GM18526 (cell line): Measurements from ENCODE around the gene TNRC6C.
A peak's percentile ranks its signal among the peaks of the same experiment; 100 is the strongest.

Experiments used
- POLR2A ChIP-seq: IDR thresholded peaks from 3 replicates; pipeline ENCODE4 v1.6.1; 2011; ENCODE audit not compliant: insufficient read length; ENCODE audit errors: extremely low read depth

TNRC6C gene

DNA sequence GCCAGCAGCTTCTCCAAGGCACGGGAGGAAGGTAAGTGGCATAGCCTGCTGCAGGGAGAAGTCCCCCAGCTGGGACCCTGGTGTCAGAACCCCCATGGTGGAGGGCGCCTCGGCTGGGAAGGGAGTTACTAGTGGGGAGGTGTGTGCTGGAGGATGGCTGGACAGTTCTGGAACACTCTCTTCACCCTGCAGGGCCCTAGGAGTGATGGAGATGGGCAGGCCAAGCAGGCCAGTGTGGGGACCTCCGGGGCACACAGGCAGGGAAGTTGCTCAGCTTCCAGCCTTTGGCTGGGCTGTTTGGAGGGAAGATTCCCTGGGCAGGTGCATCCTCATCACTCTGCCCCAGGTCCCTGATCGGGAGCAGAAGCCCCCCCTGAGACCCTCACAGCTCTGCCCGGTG, 188.4 kb downstream of the TNRC6C start:
- TF ChIP-seq POLR2A = no peak

DNA sequence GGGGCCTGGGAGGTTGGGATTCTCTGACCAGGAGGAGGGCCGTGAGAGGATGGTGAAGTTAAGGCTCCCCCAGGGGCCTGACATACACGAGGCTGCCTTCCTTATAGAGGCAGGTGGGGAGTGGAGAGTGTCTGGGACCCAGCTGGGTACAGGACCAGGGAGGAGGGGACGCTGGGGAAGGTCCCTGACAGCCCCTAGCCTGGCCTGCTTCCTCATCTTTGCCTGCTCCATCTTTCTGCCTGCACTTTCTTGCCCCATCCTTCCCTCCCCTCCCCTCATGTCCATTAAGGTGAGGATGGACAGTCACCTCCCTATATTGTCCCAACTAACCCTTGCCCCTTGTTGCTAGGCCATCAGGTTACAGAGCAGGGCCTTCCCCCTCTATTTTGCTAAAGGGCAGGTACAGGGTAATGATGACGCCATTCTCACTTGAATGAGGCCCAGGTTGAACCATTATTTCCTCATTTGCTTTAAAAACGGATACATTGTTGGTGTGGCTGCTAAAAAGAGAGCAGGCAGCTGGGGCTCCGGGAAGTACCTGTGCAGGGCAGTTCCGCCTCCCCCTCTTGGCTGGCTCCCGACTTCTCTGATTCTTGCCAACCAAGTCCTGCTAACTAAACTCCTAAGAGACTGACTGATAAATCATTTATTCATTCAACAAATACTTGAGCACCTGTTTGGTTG, 189.0 kb downstream of the TNRC6C start:
- peak; percentile 35 for TF ChIP-seq POLR2A

DNA sequence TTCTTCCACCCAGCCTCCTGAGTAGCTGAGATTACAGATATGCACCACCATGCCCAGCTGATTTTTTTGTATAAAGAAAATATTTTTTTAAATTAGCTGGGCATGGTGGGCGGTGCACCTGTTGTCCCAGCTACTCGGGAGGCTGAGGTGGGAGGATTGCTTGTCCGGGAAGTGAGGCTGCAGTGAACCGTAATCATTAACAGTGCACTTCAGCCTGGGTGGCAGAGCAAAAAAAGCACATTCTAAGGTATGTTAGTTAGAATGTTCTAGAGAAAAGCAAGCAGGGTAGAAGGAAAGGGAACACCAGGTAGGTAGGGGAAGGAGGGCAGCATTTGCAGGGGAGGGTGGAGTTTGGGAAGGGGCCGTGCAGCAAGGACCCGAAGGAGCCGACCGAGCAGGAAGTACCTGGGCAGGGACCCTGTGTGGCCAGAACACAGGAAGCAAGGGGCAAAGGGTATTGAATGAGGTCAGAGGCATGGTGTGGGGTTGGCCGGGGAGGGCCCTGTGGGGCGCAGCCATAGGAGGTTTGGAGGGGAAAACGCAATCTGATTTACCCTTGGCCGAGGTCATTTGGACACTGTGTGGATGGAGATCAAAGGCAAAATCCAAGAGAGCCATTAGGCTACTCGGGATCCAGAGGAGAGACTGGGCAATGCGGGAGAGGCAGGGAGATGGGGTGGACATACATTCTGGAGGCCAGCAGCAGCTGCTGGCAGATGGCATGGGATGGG, 189.9 kb downstream of the TNRC6C start:
- TF ChIP-seq POLR2A = no peak

DNA sequence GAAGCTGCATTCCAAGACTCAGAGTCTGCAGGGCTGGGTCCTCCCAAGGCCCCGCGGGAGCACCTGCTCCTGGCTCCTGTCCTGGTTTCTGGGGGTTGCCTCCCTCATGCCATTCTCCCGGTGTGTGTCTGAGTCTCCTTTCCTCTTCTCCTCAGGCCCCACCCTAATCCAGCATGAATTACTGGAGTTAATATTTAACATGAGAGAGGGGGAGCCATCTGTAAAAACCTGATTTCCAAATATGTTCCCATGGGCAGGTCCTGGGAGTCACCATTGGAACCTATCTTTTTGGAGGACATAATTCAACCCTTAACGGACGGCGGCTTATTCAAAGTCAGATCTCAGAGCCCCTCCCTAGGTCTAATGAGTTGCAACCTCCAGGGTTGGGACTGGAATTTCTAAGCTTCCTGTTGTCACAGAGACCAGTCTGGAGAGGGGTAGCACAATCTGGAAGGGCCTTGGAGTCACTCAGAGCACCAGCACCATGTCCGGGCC, 193.1 kb downstream of the TNRC6C start:
- no peak for TF ChIP-seq POLR2A

DNA sequence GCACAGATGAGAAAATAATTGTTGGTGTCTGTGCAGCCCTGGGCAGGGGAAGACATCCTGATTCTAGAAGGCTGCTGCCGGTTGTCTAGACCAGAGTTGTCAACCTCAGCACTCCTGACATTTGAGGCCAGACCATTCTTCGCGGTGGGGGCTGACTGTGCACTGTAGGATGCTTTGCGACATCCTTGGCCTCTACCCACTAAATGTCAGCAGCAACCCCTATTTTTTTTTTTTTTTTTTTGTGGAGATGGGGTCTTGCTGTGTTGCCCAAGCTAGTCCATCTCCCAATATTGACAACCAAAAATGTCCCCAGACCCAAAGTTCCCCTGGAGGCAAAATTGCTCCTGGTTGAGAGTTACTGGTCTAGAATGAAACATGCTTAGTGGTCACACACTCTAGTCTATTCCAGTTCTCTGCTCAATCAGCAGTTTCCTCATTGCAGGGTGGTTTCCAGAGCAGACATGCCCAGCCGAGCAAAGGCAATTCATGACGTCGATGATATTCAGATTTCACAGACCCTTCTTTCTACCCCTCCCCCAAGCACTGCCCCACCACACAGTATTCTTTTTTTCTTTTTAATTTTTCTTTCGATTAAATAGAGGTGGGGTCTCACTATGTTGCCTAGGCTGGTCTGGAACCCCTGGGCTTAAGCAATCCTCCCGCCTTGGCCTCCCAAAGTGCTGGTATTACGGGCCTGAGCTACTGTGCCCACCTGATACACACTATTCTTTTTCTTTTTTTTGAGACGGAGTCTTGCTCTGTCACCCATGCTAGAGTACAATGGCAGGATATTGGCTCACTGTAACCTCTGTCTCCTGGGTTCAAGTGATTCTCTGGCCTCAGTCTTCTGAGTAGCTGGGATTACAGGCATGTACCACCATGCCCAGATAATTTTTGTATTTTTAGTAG, 196.7 kb downstream of the TNRC6C start:
- peak; percentile 44 for TF ChIP-seq POLR2A
